GM12878 (cell line): ENCODE data around the gene CHAF1A. TPM values are rescaled to one million over a fixed set of nuclear protein-coding genes. Genes with fewer than 3 reads are reported as not detected.

Experiments
- ATAC-seq: fragments of 200-7000 bp; cut with Tn5 transposase; 3 replicates; pipeline ENCODE4 v1.9.1; 2020; ENCODE audit warnings: mild to moderate bottlenecking, moderate library complexity
- BruUV-seq: library from RNA; stranded (reverse); fragments of 400-500 nt; replicated peaks from 2 replicates; lab custom pipeline; 2021; lab: Mats Ljungman, UMichigan
- CTCF ChIA-PET: fragments of 300-600 bp; sonication (Branson Sonifier 250); formaldehyde crosslinking; extraction: SDS; loops from one replicate; lab custom pipeline; 2021; ENCODE audit warnings: inconsistent platforms; lab: Yijun Ruan, JAX
- POLR2A ChIA-PET: fragments of 350-600 bp; formaldehyde crosslinking; extraction: SDS; loops from one replicate; lab custom pipeline; 2021; ENCODE audit warnings: inconsistent platforms; lab: Charles Lee
- RAD21 ChIA-PET: fragments of 300-600 bp; sonication (Branson Sonifier 250); formaldehyde crosslinking; loops from one replicate; lab custom pipeline; 2023; ENCODE audit warnings: antibody characterized with exemption; ENCODE audit not compliant: unreplicated experiment; lab: Charles Lee
- SMC1A ChIA-PET: fragments of 300-600 bp; sonication (Branson Sonifier 250); formaldehyde crosslinking; loops from one replicate; lab custom pipeline; 2023; ENCODE audit not compliant: unreplicated experiment, uncharacterized antibody; lab: Charles Lee
- DNase-seq: peaks from one replicate; pipeline ENCODE4 v3.0.0-alpha.2; 2011; ENCODE audit warnings: low read depth, low spot score
- FAIRE-seq: peaks from 3 replicates; lab custom pipeline; 2011; peaks lifted over from hg19 to GRCh38; lab: Jason Lieb, UNC
- H2AFZ ChIP-seq: 2 replicates; pipeline ENCODE4 v1.6.0; 2011; ENCODE audit warnings: low read depth, low read length, control low read depth; ENCODE audit not compliant: control insufficient read depth
- H3K27ac ChIP-seq: 2 replicates; pipeline ENCODE4 v1.5.1; 2011; ENCODE audit warnings: control low read depth; ENCODE audit not compliant: control insufficient read depth, insufficient read depth
- H3K27me3 ChIP-seq, 2 experiments: replicated peaks in 1 of 2; 2 replicates each; pipeline versions ENCODE4 v1.6.0 to v1.6.1; 2011; ENCODE audit warnings: low read length in 1 of 2; ENCODE audit not compliant: control insufficient read depth in 2 of 2, insufficient read depth in 2 of 2
- H3K36me3 ChIP-seq, 2 experiments: 2 replicates each; pipeline ENCODE4 v1.5.1; 2011; ENCODE audit warnings: low read length in 1 of 2; ENCODE audit not compliant: control insufficient read depth in 2 of 2, insufficient read depth in 2 of 2
- H3K4me1 ChIP-seq: 2 replicates; pipeline ENCODE4 v1.6.1; 2011; ENCODE audit warnings: mild to moderate bottlenecking, low read length, moderate library complexity, mixed read lengths; ENCODE audit not compliant: control insufficient read depth, insufficient read depth
- H3K4me2 ChIP-seq: 2 replicates; pipeline ENCODE4 v1.6.0; 2011; ENCODE audit warnings: control low read depth; ENCODE audit not compliant: control insufficient read depth, insufficient read depth
- H3K4me3 ChIP-seq: fragments of 200-600 bp; sonication (generic); 2 replicates; pipeline ENCODE4 v1.5.1; 2016
- H3K79me2 ChIP-seq: 2 replicates; pipeline ENCODE4 v1.6.0; 2011; ENCODE audit warnings: low read length; ENCODE audit not compliant: control insufficient read depth, insufficient read depth
- H3K9ac ChIP-seq: 2 replicates; pipeline ENCODE4 v1.8.0; 2011; ENCODE audit warnings: low read length, control low read depth, mixed read lengths; ENCODE audit not compliant: control insufficient read depth, insufficient read depth
- H3K9me3 ChIP-seq: replicated peaks from 3 replicates; pipeline ENCODE4 v1.5.1; 2011; ENCODE audit warnings: mild to moderate bottlenecking, low read length; ENCODE audit not compliant: control insufficient read depth, insufficient read depth
- H4K20me1 ChIP-seq: 2 replicates; pipeline ENCODE4 v1.6.0; 2011; ENCODE audit not compliant: control insufficient read depth, insufficient read depth
- BHLHE40 ChIP-seq, 2 experiments: fragments of 450-650 bp in 1 of 2; IDR thresholded peaks; 2 replicates each; pipeline ENCODE4 v1.6.1; 2011 to 2017; ENCODE audit warnings: low read depth in 2 of 2, borderline replicate concordance in 1 of 2, improper control_type of control experiment in 1 of 2, low read length in 1 of 2, mild to moderate bottlenecking in 1 of 2
- CREB1 ChIP-seq: IDR thresholded peaks from 2 replicates; pipeline ENCODE4 v1.6.1; 2012; ENCODE audit warnings: low read depth, mild to moderate bottlenecking, inconsistent platforms
- EED ChIP-seq: sonication (generic); IDR thresholded peaks from 2 replicates; pipeline ENCODE4 v1.6.1; 2016; ENCODE audit warnings: antibody characterized with exemption, low read depth
- ESRRA ChIP-seq: IDR thresholded peaks from 2 replicates; pipeline ENCODE4 v1.6.1; 2012; ENCODE audit warnings: mild to moderate bottlenecking, low read length, improper control_type of control experiment
- HDAC2 ChIP-seq: fragments of 200-600 bp; sonication (generic); IDR thresholded peaks from 2 replicates; pipeline ENCODE4 v1.6.1; 2017
- IKZF2 ChIP-seq, 2 experiments: fragments of 450-650 bp; IDR thresholded peaks; 2 replicates each; pipeline ENCODE4 v1.6.1; 2017; ENCODE audit warnings: mild to moderate bottlenecking in 2 of 2, moderate library complexity in 2 of 2
- KLF5 ChIP-seq: fragments of 450-650 bp; IDR thresholded peaks from 2 replicates; pipeline ENCODE4 v1.6.1; 2014; ENCODE audit warnings: mild to moderate bottlenecking; ENCODE audit not compliant: partially characterized antibody
- LARP7 ChIP-seq: fragments of 450-650 bp; IDR thresholded peaks from 2 replicates; pipeline ENCODE4 v1.6.1; 2017; ENCODE audit warnings: mild to moderate bottlenecking
- MTA2 ChIP-seq: fragments of 450-650 bp; IDR thresholded peaks from 2 replicates; pipeline ENCODE4 v1.6.1; 2016; ENCODE audit warnings: low read depth, mild to moderate bottlenecking, moderate library complexity
- NBN ChIP-seq: fragments of 450-650 bp; IDR thresholded peaks from 2 replicates; pipeline ENCODE4 v1.6.1; 2016
- NFIC ChIP-seq: IDR thresholded peaks from 2 replicates; pipeline ENCODE4 v1.6.1; 2012; ENCODE audit warnings: low read depth, mild to moderate bottlenecking, inconsistent platforms, low read length, moderate library complexity
- POLR2A ChIP-seq: IDR thresholded peaks from 2 replicates; pipeline ENCODE4 v1.6.1; 2011; ENCODE audit warnings: low read depth, mild to moderate bottlenecking, low read length
- RUNX3 ChIP-seq: IDR thresholded peaks from 2 replicates; pipeline ENCODE4 v1.6.1; 2012; ENCODE audit warnings: low read length, inconsistent platforms
- TARDBP ChIP-seq: IDR thresholded peaks from 2 replicates; pipeline ENCODE4 v1.6.1; 2016; ENCODE audit warnings: borderline replicate concordance
- WRNIP1 ChIP-seq: IDR thresholded peaks from 2 replicates; pipeline ENCODE4 v1.6.1; 2011; ENCODE audit warnings: low read depth, low read length, improper control_type of control experiment, borderline replicate concordance
- ZNF207 ChIP-seq: fragments of 450-650 bp; IDR thresholded peaks from 2 replicates; pipeline ENCODE4 v1.6.1; 2014; ENCODE audit warnings: antibody characterized with exemption, mild to moderate bottlenecking, borderline replicate concordance
- WGBS: methylation state at CpG from one replicate; pipeline ENCODE4 v1.1.6; 2016; ENCODE audit warnings: low lambda C conversion rate; ENCODE audit not compliant: insufficient replicate concordance, insufficient coverage; ENCODE audit errors: missing lambda C conversion rate; 5-methylcytosine and 5-hydroxymethylcytosine counted together
- in situ Hi-C: fragments of 300-500 bp; cut with MboI; formaldehyde crosslinking; loops from 9 replicates; pipeline ENCODE4 v1.14.3; 2018; ENCODE audit warnings: mixed read lengths
- intact Hi-C: fragments of 100-400 bp; cut with micrococcal nuclease; formaldehyde crosslinking; loops from one replicate; pipeline ENCODE4 v1.14.2; 2022; ENCODE audit not compliant: unreplicated experiment
- polyA plus RNA-seq, 11 experiments: library from polyadenylated mRNA; depleted of rRNA in 4 of 11; unstranded in 6 of 11; stranded (reverse) in 5 of 11; fragments of >200 nt; fragmentation: Nextera tagmentation in 4 of 11; fragmentation: Illumina TruSeq in 1 of 11; extraction: Ambion mirVana in 4 of 11; extraction: Trizol in 1 of 11; gene quantifications; 1 replicate in 1 of 11; 2 replicates in 10 of 11; pipeline versions ENCODE4 v1.2.1 to v1.2.3, GENCODE V29; 2011 to 2016; ENCODE audit warnings: inconsistent platforms in 2 of 11, missing spikeins in 2 of 11, low read depth in 1 of 11
- total RNA-seq, 4 experiments: library from RNA; depleted of rRNA in 3 of 4; stranded (reverse); fragments of >200 nt in 3 of 4; fragmentation: Illumina TruSeq in 1 of 4; extraction: Trizol in 1 of 4; gene quantifications; 2 replicates each; pipeline versions ENCODE4 v1.2.1 to v1.2.3, GENCODE V29; 2013 to 2021
- TF ChIP-seq, protein P1 (sequence below): fragments of 450-650 bp; IDR thresholded peaks from 2 replicates; pipeline ENCODE4 v1.6.1; 2017; ENCODE audit warnings: mild to moderate bottlenecking, low read depth, inconsistent platforms; ENCODE audit not compliant: poor library complexity, severe bottlenecking
- TF ChIP-seq, protein P2 (sequence below): IDR thresholded peaks from 2 replicates; pipeline ENCODE4 v1.6.1; 2011; ENCODE audit warnings: mild to moderate bottlenecking, low read depth, low read length, moderate library complexity; ENCODE audit not compliant: insufficient replicate concordance
- TF ChIP-seq, protein P3 (sequence below): IDR thresholded peaks from 2 replicates; pipeline ENCODE4 v1.6.1; 2012; ENCODE audit warnings: low read length, inconsistent platforms
- TF ChIP-seq, protein P4 (sequence below): fragments of 450-650 bp; IDR thresholded peaks from 2 replicates; pipeline ENCODE4 v1.6.1; 2016; ENCODE audit warnings: mild to moderate bottlenecking

CHAF1A gene
- total and polyA plus RNA-seq, 10 of the 15 experiments (the other 5 are each of a cell fraction or from before 2014, with no cell fraction given) = 1.3 to 69.1 (median 34.2) TPM

DNA sequence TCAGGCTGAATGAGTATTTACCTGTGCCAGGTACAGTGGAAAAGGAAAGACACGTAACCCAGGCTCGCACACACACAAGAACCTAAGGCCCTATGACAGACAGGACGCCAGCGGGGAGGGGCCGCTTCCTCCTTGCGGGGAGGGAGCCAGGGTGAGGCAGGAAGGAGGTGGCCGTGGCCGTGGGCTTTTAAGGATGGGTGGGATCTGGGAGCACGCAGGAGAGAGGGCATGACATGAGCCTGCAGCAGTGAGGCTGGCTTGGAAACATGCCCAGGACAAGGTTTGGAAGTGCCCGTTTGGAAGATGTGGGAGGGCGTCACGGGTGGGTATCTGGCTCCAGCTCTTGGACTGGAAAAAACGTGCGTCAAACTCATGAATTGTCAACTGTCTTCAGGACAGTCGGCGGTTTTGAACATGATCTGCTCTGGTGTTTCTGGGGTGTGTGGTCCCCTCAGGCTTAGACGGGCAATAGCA is 22.1 kb upstream of the CHAF1A start:
- TF ChIP-seq, protein P1, sequence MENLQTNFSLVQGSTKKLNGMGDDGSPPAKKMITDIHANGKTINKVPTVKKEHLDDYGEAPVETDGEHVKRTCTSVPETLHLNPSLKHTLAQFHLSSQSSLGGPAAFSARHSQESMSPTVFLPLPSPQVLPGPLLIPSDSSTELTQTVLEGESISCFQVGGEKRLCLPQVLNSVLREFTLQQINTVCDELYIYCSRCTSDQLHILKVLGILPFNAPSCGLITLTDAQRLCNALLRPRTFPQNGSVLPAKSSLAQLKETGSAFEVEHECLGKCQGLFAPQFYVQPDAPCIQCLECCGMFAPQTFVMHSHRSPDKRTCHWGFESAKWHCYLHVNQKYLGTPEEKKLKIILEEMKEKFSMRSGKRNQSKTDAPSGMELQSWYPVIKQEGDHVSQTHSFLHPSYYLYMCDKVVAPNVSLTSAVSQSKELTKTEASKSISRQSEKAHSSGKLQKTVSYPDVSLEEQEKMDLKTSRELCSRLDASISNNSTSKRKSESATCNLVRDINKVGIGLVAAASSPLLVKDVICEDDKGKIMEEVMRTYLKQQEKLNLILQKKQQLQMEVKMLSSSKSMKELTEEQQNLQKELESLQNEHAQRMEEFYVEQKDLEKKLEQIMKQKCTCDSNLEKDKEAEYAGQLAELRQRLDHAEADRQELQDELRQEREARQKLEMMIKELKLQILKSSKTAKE = no peak
- TF ChIP-seq EED (peak; percentile 61; the same call in 1 of the 2 replicates), NBN (peak; percentile 8; the same call in 1 of the 2 replicates), LARP7 (peak; percentile 4; the same call in 1 of the 2 replicates), ESRRA (no peak), MTA2 (peak; percentile 37), BHLHE40 (IDR thresholded peaks at IDR 0.05; ENCODE audit: borderline replicate concordance in 1 of 2, low read depth in 2 of 2, low read length in 1 of 2) (0 out of 4 replicates have a peak, but pooled peaks of 1 of the 2 experiments have one; percentile 23), KLF5 (no peak), IKZF2 (IDR thresholded peaks at IDR 0.05) (peak; percentile 15 to 40; a peak in 2 of 4 replicates), NFIC (no peak), HDAC2 (no peak), POLR2A (peak; percentile 46), WRNIP1 (no peak), TARDBP (no peak), RUNX3 (peak; percentile 18; the same call in 1 of the 2 replicates), ZNF207 (no peak), CREB1 (0 out of 2 replicates have a peak, but pooled peaks have one; percentile 0)
- TF ChIP-seq, protein P2, sequence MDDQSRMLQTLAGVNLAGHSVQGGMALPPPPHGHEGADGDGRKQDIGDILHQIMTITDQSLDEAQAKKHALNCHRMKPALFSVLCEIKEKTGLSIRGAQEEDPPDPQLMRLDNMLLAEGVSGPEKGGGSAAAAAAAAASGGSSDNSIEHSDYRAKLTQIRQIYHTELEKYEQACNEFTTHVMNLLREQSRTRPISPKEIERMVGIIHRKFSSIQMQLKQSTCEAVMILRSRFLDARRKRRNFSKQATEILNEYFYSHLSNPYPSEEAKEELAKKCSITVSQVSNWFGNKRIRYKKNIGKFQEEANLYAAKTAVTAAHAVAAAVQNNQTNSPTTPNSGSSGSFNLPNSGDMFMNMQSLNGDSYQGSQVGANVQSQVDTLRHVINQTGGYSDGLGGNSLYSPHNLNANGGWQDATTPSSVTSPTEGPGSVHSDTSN = peak; percentile 71
- TF ChIP-seq, protein P3, sequence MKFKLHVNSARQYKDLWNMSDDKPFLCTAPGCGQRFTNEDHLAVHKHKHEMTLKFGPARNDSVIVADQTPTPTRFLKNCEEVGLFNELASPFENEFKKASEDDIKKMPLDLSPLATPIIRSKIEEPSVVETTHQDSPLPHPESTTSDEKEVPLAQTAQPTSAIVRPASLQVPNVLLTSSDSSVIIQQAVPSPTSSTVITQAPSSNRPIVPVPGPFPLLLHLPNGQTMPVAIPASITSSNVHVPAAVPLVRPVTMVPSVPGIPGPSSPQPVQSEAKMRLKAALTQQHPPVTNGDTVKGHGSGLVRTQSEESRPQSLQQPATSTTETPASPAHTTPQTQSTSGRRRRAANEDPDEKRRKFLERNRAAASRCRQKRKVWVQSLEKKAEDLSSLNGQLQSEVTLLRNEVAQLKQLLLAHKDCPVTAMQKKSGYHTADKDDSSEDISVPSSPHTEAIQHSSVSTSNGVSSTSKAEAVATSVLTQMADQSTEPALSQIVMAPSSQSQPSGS = no peak
- TF ChIP-seq, protein P4, sequence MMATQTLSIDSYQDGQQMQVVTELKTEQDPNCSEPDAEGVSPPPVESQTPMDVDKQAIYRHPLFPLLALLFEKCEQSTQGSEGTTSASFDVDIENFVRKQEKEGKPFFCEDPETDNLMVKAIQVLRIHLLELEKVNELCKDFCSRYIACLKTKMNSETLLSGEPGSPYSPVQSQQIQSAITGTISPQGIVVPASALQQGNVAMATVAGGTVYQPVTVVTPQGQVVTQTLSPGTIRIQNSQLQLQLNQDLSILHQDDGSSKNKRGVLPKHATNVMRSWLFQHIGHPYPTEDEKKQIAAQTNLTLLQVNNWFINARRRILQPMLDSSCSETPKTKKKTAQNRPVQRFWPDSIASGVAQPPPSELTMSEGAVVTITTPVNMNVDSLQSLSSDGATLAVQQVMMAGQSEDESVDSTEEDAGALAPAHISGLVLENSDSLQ = peak; percentile 90
- Histone ChIP-seq H3K79me2 (peaks cover 77% of the 10 kb centered on the region), H3K9ac (peak overlapping the region; percentile 76), H3K4me2 (peak overlapping the region; percentile 67), H2AFZ (no peak overlapping the region), H3K4me1 (peaks cover 66% of the 10 kb centered on the region), H3K27me3 (no peaks in the 10 kb centered on the region), H3K4me3 (peak overlapping the region; percentile 53), H3K27ac (peak overlapping the region; percentile 64), H3K9me3 (no peaks in the 10 kb centered on the region), H4K20me1 (no peaks in the 10 kb centered on the region), H3K36me3 (peaks cover 5 to 11% of the 10 kb centered on the region in 2 experiments; a peak in 3 of 4 replicates)
- SMC1A ChIA-PET = interaction anchor here (1.2 to 4.3 kb wide), 3 partner anchors 10 to 22 kb away, joined by 4 to 24 read pairs (median 5); partner anchors contain the start of gene CHAF1A
- RAD21 ChIA-PET = interaction anchor here (1.0 to 2.8 kb wide), 4 partner anchors 10 to 37 kb away, joined by 4 to 17 read pairs (median 6); partner anchors contain the start of genes CHAF1A and MPND
- WGBS = 12% methylated on average over 17 of the region's 17 CpGs
- ATAC-seq (peak; percentile 46), FAIRE-seq (no peak), DNase-seq (no peak)
- CTCF ChIA-PET = interaction anchor here (1.3 to 2.3 kb wide), 6 partner anchors 10 to 113 kb away, joined by 3 to 10 read pairs (median 6); partner anchors contain the start of genes CHAF1A and SH3GL1
- POLR2A ChIA-PET = interaction anchor here (0.7 to 9.4 kb wide), 6 partner anchors 11 to 148 kb away, joined by 3 to 110 read pairs (median 6); partner anchors contain the start of genes CHAF1A and SH3GL1
- intact Hi-C loops (no loop called here), in situ Hi-C loops (no loop called here)
- no TSS peak for BruUV-seq
